ENCODE measurements around the gene AHCYL2. TPM values are rescaled to one million over a fixed set of nuclear protein-coding genes. Genes with fewer than 3 reads are reported as not detected.

The AHCYL2 gene
- total and polyA plus RNA-seq, 4 donors: 2.0 to 10.0 (median 3.6) TPM

DNA sequence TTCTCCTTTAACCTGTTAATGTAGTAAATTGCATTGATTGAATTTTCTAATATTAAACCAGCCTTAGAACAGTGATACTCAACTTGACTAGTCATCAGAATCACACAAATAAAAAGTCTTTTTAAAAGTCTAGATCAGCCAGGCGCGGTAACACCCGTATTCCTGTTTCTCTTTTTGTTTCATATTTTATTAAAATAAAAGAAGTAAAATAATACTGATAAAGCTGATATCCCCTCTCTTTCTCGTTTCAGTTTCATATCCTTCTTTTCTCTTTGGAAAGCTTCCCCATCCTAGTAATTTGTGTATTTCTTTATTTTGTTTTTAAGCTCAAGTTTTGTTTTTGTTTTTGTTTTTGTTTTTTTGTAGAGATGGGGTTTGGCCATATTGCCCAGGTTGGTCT is 27.1 kb upstream of the AHCYL2 start:
- no peaks in the 10 kb centered on the region for H3K36me3 ChIP-seq (ENCODE audit: control insufficient read depth in 4 of 4, insufficient read depth in 3 of 4, low read depth in 1 of 4, low read length in 3 of 4)
- H3K4me1 ChIP-seq (ENCODE audit: control insufficient read depth in 4 of 4, insufficient read depth in 4 of 4, low read length in 3 of 4): peaks cover 2 to 23% (median 15%) of the 10 kb centered on the region in 4 donors
- WGBS: 78% methylated on average over 4 of the region's 4 CpGs
- H3K9me3 ChIP-seq (ENCODE audit: control insufficient read depth in 4 of 4, low read length in 3 of 4): no peaks in the 10 kb centered on the region
- no peak overlapping the region for H3K27ac ChIP-seq (ENCODE audit: low read depth in 1 of 2, low read length in 2 of 2)
- no peaks in the 10 kb centered on the region for H3K27me3 ChIP-seq (ENCODE audit: control insufficient read depth in 4 of 4, insufficient read depth in 4 of 4, low read length in 3 of 4)
- no peak for DNase-seq (ENCODE audit: low spot score)
- TF ChIP-seq TAF1 (conservative IDR thresholded peaks at IDR 0.05): no peak
- no peak for TF ChIP-seq FOXA1 (IDR thresholded peaks at IDR 0.05)
- TF ChIP-seq, protein P1, sequence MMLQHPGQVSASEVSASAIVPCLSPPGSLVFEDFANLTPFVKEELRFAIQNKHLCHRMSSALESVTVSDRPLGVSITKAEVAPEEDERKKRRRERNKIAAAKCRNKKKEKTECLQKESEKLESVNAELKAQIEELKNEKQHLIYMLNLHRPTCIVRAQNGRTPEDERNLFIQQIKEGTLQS (IDR thresholded peaks at IDR 0.05): no peak
- TF ChIP-seq HNF4G (IDR thresholded peaks at IDR 0.05): no peak
- no peak for TF ChIP-seq GABPA (IDR thresholded peaks at IDR 0.05 in 1 of 2, conservative IDR thresholded peaks at IDR 0.05 in 1 of 2)
- no peak for TF ChIP-seq HNF4A (conservative IDR thresholded peaks at IDR 0.05)
- TF ChIP-seq RAD21 (IDR thresholded peaks at IDR 0.05): no peak
- TF ChIP-seq, protein P2, sequence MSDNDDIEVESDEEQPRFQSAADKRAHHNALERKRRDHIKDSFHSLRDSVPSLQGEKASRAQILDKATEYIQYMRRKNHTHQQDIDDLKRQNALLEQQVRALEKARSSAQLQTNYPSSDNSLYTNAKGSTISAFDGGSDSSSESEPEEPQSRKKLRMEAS (IDR thresholded peaks at IDR 0.05): no peak
- no peak for TF ChIP-seq EGR1 (IDR thresholded peaks at IDR 0.05; ENCODE audit: low read depth in 2 of 2)
- TF ChIP-seq, protein P3, sequence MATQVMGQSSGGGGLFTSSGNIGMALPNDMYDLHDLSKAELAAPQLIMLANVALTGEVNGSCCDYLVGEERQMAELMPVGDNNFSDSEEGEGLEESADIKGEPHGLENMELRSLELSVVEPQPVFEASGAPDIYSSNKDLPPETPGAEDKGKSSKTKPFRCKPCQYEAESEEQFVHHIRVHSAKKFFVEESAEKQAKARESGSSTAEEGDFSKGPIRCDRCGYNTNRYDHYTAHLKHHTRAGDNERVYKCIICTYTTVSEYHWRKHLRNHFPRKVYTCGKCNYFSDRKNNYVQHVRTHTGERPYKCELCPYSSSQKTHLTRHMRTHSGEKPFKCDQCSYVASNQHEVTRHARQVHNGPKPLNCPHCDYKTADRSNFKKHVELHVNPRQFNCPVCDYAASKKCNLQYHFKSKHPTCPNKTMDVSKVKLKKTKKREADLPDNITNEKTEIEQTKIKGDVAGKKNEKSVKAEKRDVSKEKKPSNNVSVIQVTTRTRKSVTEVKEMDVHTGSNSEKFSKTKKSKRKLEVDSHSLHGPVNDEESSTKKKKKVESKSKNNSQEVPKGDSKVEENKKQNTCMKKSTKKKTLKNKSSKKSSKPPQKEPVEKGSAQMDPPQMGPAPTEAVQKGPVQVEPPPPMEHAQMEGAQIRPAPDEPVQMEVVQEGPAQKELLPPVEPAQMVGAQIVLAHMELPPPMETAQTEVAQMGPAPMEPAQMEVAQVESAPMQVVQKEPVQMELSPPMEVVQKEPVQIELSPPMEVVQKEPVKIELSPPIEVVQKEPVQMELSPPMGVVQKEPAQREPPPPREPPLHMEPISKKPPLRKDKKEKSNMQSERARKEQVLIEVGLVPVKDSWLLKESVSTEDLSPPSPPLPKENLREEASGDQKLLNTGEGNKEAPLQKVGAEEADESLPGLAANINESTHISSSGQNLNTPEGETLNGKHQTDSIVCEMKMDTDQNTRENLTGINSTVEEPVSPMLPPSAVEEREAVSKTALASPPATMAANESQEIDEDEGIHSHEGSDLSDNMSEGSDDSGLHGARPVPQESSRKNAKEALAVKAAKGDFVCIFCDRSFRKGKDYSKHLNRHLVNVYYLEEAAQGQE (IDR thresholded peaks at IDR 0.05): no peak
- no peak for TF ChIP-seq NR2F2 (IDR thresholded peaks at IDR 0.05)
- TF ChIP-seq FOXA2 (IDR thresholded peaks at IDR 0.05): no peak
- TF ChIP-seq YY1 (IDR thresholded peaks at IDR 0.05): no peak
- no peak for TF ChIP-seq RXRA (IDR thresholded peaks at IDR 0.05)
- no peak for TF ChIP-seq CTCF (IDR thresholded peaks at IDR 0.05; ENCODE audit: low read depth, low read length, missing input control)
- H3K9ac ChIP-seq (ENCODE audit: low read depth in 1 of 2, low read length in 2 of 2): no peak overlapping the region
- H3K4me3 ChIP-seq (ENCODE audit: low read depth in 1 of 3, low read length in 3 of 3): no peak overlapping the region

- peaks cover 5 to 31% (median 24%) of the 10 kb centered on the region in 4 donors for H3K4me1 ChIP-seq (ENCODE audit: control insufficient read depth in 4 of 4, insufficient read depth in 4 of 4, low read length in 3 of 4)
- no peaks in the 10 kb centered on the region for H3K9me3 ChIP-seq (ENCODE audit: control insufficient read depth in 4 of 4, low read length in 3 of 4)
- TF ChIP-seq NR2F2 (IDR thresholded peaks at IDR 0.05) (no peak), FOXA1 (IDR thresholded peaks at IDR 0.05) (no peak), CTCF (IDR thresholded peaks at IDR 0.05; ENCODE audit: low read depth, low read length, missing input control) (no peak), HNF4A (conservative IDR thresholded peaks at IDR 0.05) (no peak), YY1 (IDR thresholded peaks at IDR 0.05) (no peak), GABPA (IDR thresholded peaks at IDR 0.05 in 1 of 2, conservative IDR thresholded peaks at IDR 0.05 in 1 of 2) (no peak)
- H3K27me3 ChIP-seq (ENCODE audit: control insufficient read depth in 4 of 4, insufficient read depth in 4 of 4, low read length in 3 of 4): no peaks in the 10 kb centered on the region
- H3K4me3 ChIP-seq (ENCODE audit: low read depth in 1 of 3, low read length in 3 of 3): no peak overlapping the region
- no peaks in the 10 kb centered on the region for H3K36me3 ChIP-seq (ENCODE audit: control insufficient read depth in 4 of 4, insufficient read depth in 3 of 4, low read depth in 1 of 4, low read length in 3 of 4)
- no peak overlapping the region for H3K9ac ChIP-seq (ENCODE audit: low read depth in 1 of 2, low read length in 2 of 2)
- WGBS: 94% methylated on average over 4 of the region's 4 CpGs
- H3K27ac ChIP-seq (ENCODE audit: low read depth in 1 of 2, low read length in 2 of 2): no peak overlapping the region
- DNase-seq (ENCODE audit: low spot score): no peak
Measured at GRCh38 chr7:129199406-129199805, 25.4 kb upstream of the AHCYL2 start.
